OCI-LY3 (cell line): ENCODE data around the gene CCDC134.

Experiments used
- CTCF ChIP-seq: fragments of 200-600, 300-600 bp; sonication (generic); IDR thresholded peaks from 2 replicates; pipeline ENCODE4 v1.5.1; 2014; ENCODE audit warnings: antibody characterized with exemption, low read length, low read depth
- EZH2phosphoT487 ChIP-seq: fragments of 200-600 bp; shearing (Covaris generic); IDR thresholded peaks from 2 replicates; pipeline ENCODE4 v1.6.1; 2018; ENCODE audit warnings: antibody characterized with exemption, mixed run types, low read depth

- no peak for TF ChIP-seq CTCF
- TF ChIP-seq EZH2phosphoT487, result no peak
These were observed 44.0 kb downstream of the CCDC134 start for GRCh38 chr22:41844513-41844912.
